CD4-positive, alpha-beta T cell (primary cell): ENCODE results near the gene PCNA. TPM values are rescaled to one million over a fixed set of nuclear protein-coding genes. Genes with fewer than 3 reads are reported as not detected.

ENCODE experiments used
- ATAC-seq: fragments of 200-7000 bp; cut with Tn5 transposase; one replicate; pipeline ENCODE4 v1.10.0; 2022; ENCODE audit warnings: mild to moderate bottlenecking; ENCODE audit not compliant: poor library complexity
- CTCF ChIA-PET: fragments of 350-600 bp; sonication (Branson Sonifier 250); formaldehyde crosslinking; loops from one replicate; lab custom pipeline; 2021; ENCODE audit warnings: antibody characterized with exemption, inconsistent platforms; lab: Charles Lee
- POLR2A ChIA-PET: fragments of 350-600 bp; sonication (Branson Sonifier 250); formaldehyde crosslinking; loops from one replicate; lab custom pipeline; 2021; ENCODE audit warnings: antibody characterized with exemption, inconsistent platforms; lab: Charles Lee
- DNase-seq, 14 experiments: peaks; one replicate each; pipeline ENCODE4 v3.0.0-alpha.2; 2013 to 2020; ENCODE audit warnings: mixed read lengths in 2 of 14
- H3K27ac ChIP-seq, 2 donors: one replicate each; pipeline versions ENCODE4 v1.5.1 to v1.7.0; 2013; ENCODE audit warnings: low read length in 2 of 2, low read depth in 1 of 2, mild to moderate bottlenecking in 1 of 2
- H3K27me3 ChIP-seq, 2 experiments: 1 replicate in 1 of 2; 2 replicates in 1 of 2; pipeline versions ENCODE4 v1.6.1 to v1.7.0; 2013; ENCODE audit warnings: low read length in 2 of 2, control low read depth in 1 of 2, mild to moderate bottlenecking in 1 of 2, moderate library complexity in 1 of 2; ENCODE audit not compliant: insufficient read depth in 2 of 2, control insufficient read depth in 1 of 2
- H3K36me3 ChIP-seq: one replicate; pipeline ENCODE4 v1.6.1; 2013; ENCODE audit warnings: low read length, control low read depth; ENCODE audit not compliant: insufficient read depth
- H3K4me1 ChIP-seq: one replicate; pipeline ENCODE4 v1.6.1; 2013; ENCODE audit warnings: low read length, control low read depth; ENCODE audit not compliant: insufficient read depth
- H3K4me3 ChIP-seq: one replicate; pipeline ENCODE4 v1.5.1; 2013; ENCODE audit warnings: mild to moderate bottlenecking, low read length, moderate library complexity
- H3K9me3 ChIP-seq, 2 experiments: 1 replicate in 1 of 2; 2 replicates in 1 of 2; pipeline versions ENCODE4 v1.6.1 to v1.7.0; 2013; ENCODE audit warnings: low read length in 2 of 2, mild to moderate bottlenecking in 2 of 2, control low read depth in 1 of 2, moderate library complexity in 1 of 2; ENCODE audit not compliant: control insufficient read depth in 1 of 2, insufficient read depth in 1 of 2
- H3K27ac Mint-ChIP-seq: one replicate; pipeline ENCODE4 v1.8.0; 2020; ENCODE audit warnings: mixed read lengths
- H3K27me3 Mint-ChIP-seq: one replicate; pipeline ENCODE4 v1.8.0; 2021; ENCODE audit warnings: mixed read lengths
- H3K36me3 Mint-ChIP-seq: one replicate; pipeline ENCODE4 v1.8.0; 2021; ENCODE audit warnings: low read depth, mixed read lengths
- H3K4me1 Mint-ChIP-seq: one replicate; pipeline ENCODE4 v1.8.0; 2021; ENCODE audit warnings: low read depth, mixed read lengths
- H3K4me3 Mint-ChIP-seq: one replicate; pipeline ENCODE4 v1.8.0; 2020; ENCODE audit warnings: mild to moderate bottlenecking, mixed read lengths
- H3K9me3 Mint-ChIP-seq: one replicate; pipeline ENCODE4 v1.8.0; 2020; ENCODE audit warnings: mixed read lengths
- intact Hi-C, 2 experiments: fragments of 100-400 bp; cut with DNase I in 1 of 2; cut with micrococcal nuclease in 1 of 2; formaldehyde crosslinking; loops; one replicate each; pipeline versions ENCODE4 v1.15.1 to v1.9.0; 2023 to 2025; cut with DNase I, micrococcal nuclease
- total RNA-seq, 174 experiments: library from RNA in 2 of 174; stranded (reverse) in 2 of 174; gene quantifications; one replicate each; pipeline ENCODE4 v1.2.3 and lab custom pipeline; 2021 to 2026
- TF ChIP-seq, protein P1 (sequence below): fragments of 200-600 bp; IDR thresholded peaks from one replicate; pipeline ENCODE4 v1.8.0; 2022; ENCODE audit warnings: antibody characterized with exemption, mild to moderate bottlenecking

PCNA gene
- total RNA-seq, 2 experiments from 2014 or later: 32.6 to 33.0 TPM

DNA sequence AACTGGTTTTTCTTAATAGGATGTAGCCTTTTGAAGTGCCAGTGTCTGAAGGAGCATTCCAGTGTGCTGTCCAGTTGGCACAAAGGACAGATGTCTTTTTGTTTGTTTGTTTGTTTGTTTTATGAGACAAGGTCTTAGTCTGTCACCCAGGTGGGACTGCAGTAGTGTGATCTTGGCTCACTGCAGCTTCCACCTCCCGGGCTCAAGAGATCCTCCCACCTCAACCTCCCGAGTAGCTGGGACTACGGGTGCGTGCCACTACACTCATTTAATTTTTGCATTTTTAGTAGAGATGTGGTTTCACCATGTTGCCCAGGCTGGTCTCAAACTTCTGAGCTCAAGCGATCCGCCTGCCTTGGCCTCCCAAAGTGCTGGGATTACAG, 34.8 kb upstream of the PCNA start:
- H3K9me3 ChIP-seq: no peaks in the 10 kb centered on the region
- intact Hi-C loops: no loop called here
- H3K27me3 ChIP-seq: no peaks in the 10 kb centered on the region
- Mint-ChIP-seq H3K9me3 (no peaks in the 10 kb centered on the region), H3K27me3 (no peaks in the 10 kb centered on the region), H3K27ac (no peak overlapping the region), H3K4me3 (no peak overlapping the region), H3K36me3 (peaks cover 4% of the 10 kb centered on the region), H3K4me1 (peaks cover 71% of the 10 kb centered on the region)
- TF ChIP-seq, protein P1, sequence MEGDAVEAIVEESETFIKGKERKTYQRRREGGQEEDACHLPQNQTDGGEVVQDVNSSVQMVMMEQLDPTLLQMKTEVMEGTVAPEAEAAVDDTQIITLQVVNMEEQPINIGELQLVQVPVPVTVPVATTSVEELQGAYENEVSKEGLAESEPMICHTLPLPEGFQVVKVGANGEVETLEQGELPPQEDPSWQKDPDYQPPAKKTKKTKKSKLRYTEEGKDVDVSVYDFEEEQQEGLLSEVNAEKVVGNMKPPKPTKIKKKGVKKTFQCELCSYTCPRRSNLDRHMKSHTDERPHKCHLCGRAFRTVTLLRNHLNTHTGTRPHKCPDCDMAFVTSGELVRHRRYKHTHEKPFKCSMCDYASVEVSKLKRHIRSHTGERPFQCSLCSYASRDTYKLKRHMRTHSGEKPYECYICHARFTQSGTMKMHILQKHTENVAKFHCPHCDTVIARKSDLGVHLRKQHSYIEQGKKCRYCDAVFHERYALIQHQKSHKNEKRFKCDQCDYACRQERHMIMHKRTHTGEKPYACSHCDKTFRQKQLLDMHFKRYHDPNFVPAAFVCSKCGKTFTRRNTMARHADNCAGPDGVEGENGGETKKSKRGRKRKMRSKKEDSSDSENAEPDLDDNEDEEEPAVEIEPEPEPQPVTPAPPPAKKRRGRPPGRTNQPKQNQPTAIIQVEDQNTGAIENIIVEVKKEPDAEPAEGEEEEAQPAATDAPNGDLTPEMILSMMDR: no peak
- H3K4me1 ChIP-seq: peaks cover 23% of the 10 kb centered on the region
- H3K36me3 ChIP-seq: peaks cover 7% of the 10 kb centered on the region
- ATAC-seq (no peak), DNase-seq (no peak)
- ChIA-PET CTCF (interaction anchor here (1.3 kb wide), 1 partner anchor 20 kb away, joined by 3 read pairs; no protein-coding TSS in a partner anchor), POLR2A (interaction anchor here (1.8 kb wide), 1 partner anchor 35 kb away, joined by 5 read pairs; no protein-coding TSS in a partner anchor)
- no peak overlapping the region for H3K27ac ChIP-seq
- no peak overlapping the region for H3K4me3 ChIP-seq

DNA sequence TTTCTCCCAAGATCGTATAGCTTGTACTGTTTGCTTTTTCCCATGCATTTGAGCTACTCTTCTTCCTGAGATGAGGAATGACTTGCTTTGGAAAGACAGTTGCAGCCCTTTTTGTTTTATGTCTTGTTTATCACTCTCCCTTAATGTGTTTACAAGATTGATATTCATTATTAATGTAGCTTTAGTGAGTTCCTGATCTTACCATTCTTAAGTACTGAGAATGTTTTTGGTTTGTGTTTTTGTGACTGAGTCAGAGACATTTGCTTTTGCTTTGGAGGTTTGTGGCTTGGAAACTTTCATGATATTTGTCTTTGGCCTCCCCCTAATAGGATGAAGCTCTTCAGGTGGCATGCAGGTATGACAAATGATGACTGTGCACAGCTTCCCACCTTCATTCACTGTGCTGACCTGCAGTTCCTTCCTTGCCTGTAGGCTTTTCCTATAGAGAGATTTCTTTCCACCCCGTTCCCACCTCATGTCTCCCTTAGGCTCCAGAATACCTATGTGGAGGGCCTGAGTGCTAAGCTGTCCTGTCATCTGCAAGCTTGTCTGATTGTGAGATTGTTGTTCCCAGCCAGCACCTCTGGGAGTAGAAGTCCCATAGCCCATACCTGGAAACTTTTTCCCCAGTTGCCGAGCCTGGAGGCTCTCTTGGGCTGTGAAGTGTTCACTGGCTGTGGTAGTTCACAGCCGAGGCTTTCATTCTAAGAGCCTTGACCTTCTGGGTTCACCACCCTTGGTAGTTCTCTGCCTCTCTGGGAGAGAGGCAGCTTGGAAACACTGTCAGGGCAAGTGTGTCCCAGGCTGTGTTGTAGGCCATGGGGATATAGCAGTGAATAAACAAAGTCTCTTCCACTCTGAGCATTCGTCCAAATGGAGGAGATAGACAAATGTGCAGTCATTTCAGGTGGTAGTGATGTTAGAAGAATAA, 34.1 kb upstream of the PCNA start:
- H3K36me3 Mint-ChIP-seq: peaks cover 8% of the 10 kb centered on the region
- H3K4me1 Mint-ChIP-seq: peaks cover 75% of the 10 kb centered on the region
- Histone ChIP-seq H3K4me1 (peaks cover 23% of the 10 kb centered on the region), H3K36me3 (peaks cover 7% of the 10 kb centered on the region), H3K27me3 (no peaks in the 10 kb centered on the region), H3K9me3 (no peaks in the 10 kb centered on the region), H3K4me3 (no peak overlapping the region), H3K27ac (no peak overlapping the region)
- ChIA-PET CTCF (no interaction called here), POLR2A (interaction anchor here (0.6 to 1.8 kb wide), 3 partner anchors 8 to 285 kb away, joined by 3 to 5 read pairs (median 3); no protein-coding TSS in a partner anchor)
- TF ChIP-seq, protein P1: no peak
- no peak overlapping the region for H3K4me3 Mint-ChIP-seq
- H3K9me3 Mint-ChIP-seq: no peaks in the 10 kb centered on the region
- H3K27me3 Mint-ChIP-seq: no peaks in the 10 kb centered on the region
- no peak for ATAC-seq
- no peak for DNase-seq
- H3K27ac Mint-ChIP-seq: no peak overlapping the region
- intact Hi-C loops: no loop called here

DNA sequence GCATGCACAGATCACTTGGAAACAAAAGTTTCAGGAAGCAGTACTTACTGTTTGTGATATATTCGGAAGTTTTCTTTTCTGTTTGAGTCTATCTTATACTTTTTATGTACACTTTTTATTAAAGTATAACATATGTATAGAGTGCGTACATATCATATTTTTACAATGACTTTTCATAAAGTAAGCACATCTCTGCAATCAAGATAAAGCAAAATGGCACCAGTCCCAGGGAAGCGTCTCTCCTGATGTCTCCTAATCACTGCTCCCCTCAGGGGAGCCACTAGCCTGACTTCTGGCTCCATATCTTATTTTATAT, 33.4 kb upstream of the PCNA start:
- no peak overlapping the region for H3K4me3 Mint-ChIP-seq
- TF ChIP-seq, protein P1: no peak
- H3K9me3 ChIP-seq: no peaks in the 10 kb centered on the region
- intact Hi-C loops: no loop called here
- peaks cover 12% of the 10 kb centered on the region for H3K36me3 Mint-ChIP-seq
- ATAC-seq (no peak), DNase-seq (no peak)
- peaks cover 23% of the 10 kb centered on the region for H3K4me1 ChIP-seq
- no peaks in the 10 kb centered on the region for H3K27me3 Mint-ChIP-seq
- ChIA-PET CTCF (no interaction called here), POLR2A (interaction anchor here (0.7 kb wide), 1 partner anchor 284 kb away, joined by 3 read pairs; no protein-coding TSS in a partner anchor)
- peaks cover 78% of the 10 kb centered on the region for H3K4me1 Mint-ChIP-seq
- no peak overlapping the region for H3K27ac Mint-ChIP-seq
- H3K9me3 Mint-ChIP-seq: no peaks in the 10 kb centered on the region
- H3K36me3 ChIP-seq: peaks cover 7% of the 10 kb centered on the region
- no peak overlapping the region for H3K27ac ChIP-seq
- H3K4me3 ChIP-seq: no peak overlapping the region
- no peaks in the 10 kb centered on the region for H3K27me3 ChIP-seq
